ENCODE data around the gene SYT15. TPM values are rescaled to one million over a fixed set of nuclear protein-coding genes. Genes with fewer than 3 reads are reported as not detected.
"Not testable (repeated sequence)": the region's sequence is repeated elsewhere in the genome, so short reads cannot be mapped to it uniquely, and the experiment has no call there.

Gene SYT15
- total RNA-seq, 1 donor from 2014 or later: 0.65 TPM

- peak; percentile 1 for ATAC-seq
- DNase-seq (ENCODE audit: low spot score): peak; percentile 60
Measured at GRCh38 chr10:46555713-46556514, 23.0 kb upstream of the SYT15 start.

GRCh38 chr10:46556515-46557318 is 22.2 kb upstream of the SYT15 start, which contains the start of gene GPRIN2:
GPRIN2 (minus strand) TSS chr10:46556658; CDS start chr10:46550736, 5,922 bp downstream.
- peak; percentile 59 for ATAC-seq
- DNase-seq (ENCODE audit: low spot score): no peak

- DNase-seq (ENCODE audit: low spot score) (peak; percentile 65), ATAC-seq (no peak)
Measured at GRCh38 chr10:46557319-46558121, 21.4 kb upstream of the SYT15 start.

GRCh38 chr10:46558122-46558391 is 20.9 kb upstream of the SYT15 start:
- DNase-seq (ENCODE audit: low spot score) (no peak), ATAC-seq (no peak)

- DNase-seq (ENCODE audit: low spot score): peak; percentile 54
- ATAC-seq: peak; percentile 69
Measured at GRCh38 chr10:46558392-46559185, 20.3 kb upstream of the SYT15 start.

- ATAC-seq (no peak), DNase-seq (ENCODE audit: low spot score) (peak; percentile 46)
Measured at GRCh38 chr10:46559231-46559671, 19.7 kb upstream of the SYT15 start.

- ATAC-seq (no peak), DNase-seq (ENCODE audit: low spot score) (peak; percentile 53)
Measured at GRCh38 chr10:46560381-46560780, 18.5 kb upstream of the SYT15 start.

- peak; percentile 41 for DNase-seq (ENCODE audit: low spot score)
- ATAC-seq: no peak
Measured at GRCh38 chr10:46560952-46561351, 18.0 kb upstream of the SYT15 start.

GRCh38 chr10:46565591-46566332 is 13.2 kb upstream of the SYT15 start:
- peak; percentile 99 for ATAC-seq
- DNase-seq (ENCODE audit: low spot score): peak; percentile 81

GRCh38 chr10:46567151-46567550 is 11.8 kb upstream of the SYT15 start:
- DNase-seq (ENCODE audit: low spot score): peak; percentile 29
- not testable (repeated sequence) for ATAC-seq

GRCh38 chr10:46570655-46571054 is 8.3 kb upstream of the SYT15 start:
- not testable (repeated sequence) for ATAC-seq; DNase-seq (ENCODE audit: low spot score)

- ATAC-seq (peak; percentile 59), DNase-seq (ENCODE audit: low spot score) (peak; percentile 50)
Measured at GRCh38 chr10:46572765-46573164, 6.2 kb upstream of the SYT15 start.

- ATAC-seq: not testable (repeated sequence)
- peak; percentile 11 for DNase-seq (ENCODE audit: low spot score)
Measured at GRCh38 chr10:46573314-46573713, 5.6 kb upstream of the SYT15 start.

- DNase-seq (ENCODE audit: low spot score): peak; percentile 27
- ATAC-seq: not testable (repeated sequence)
Measured at GRCh38 chr10:46573884-46574283, 5.0 kb upstream of the SYT15 start.

GRCh38 chr10:46577624-46578473 is 1.1 kb upstream of the SYT15 start:
- not testable (repeated sequence) for ATAC-seq
- DNase-seq (ENCODE audit: low spot score): peak; percentile 27

- not testable (repeated sequence) for DNase-seq (ENCODE audit: low spot score); ATAC-seq
Measured at GRCh38 chr10:46579378-46579777, 450 bp downstream of the SYT15 start.

GRCh38 chr10:46581997-46582396 is 3.1 kb downstream of the SYT15 start:
- ATAC-seq: not testable (repeated sequence)
- peak; percentile 21 for DNase-seq (ENCODE audit: low spot score)

- not testable (repeated sequence) for ATAC-seq; DNase-seq (ENCODE audit: low spot score)
Measured at GRCh38 chr10:46582568-46582967, 3.6 kb downstream of the SYT15 start.

Data from left lobe of liver (tissue), 2 donors.